GM12875 (cell line): ENCODE data around the gene LMOD3.
A peak's percentile ranks its signal among the peaks of the same experiment; 100 is the strongest.

Experiments
- H3K4me3 ChIP-seq: one replicate; pipeline ENCODE4 v1.5.1; 2011; ENCODE audit warnings: low read depth, low read length, control low read depth
- TF ChIP-seq, protein P1 (sequence below): IDR thresholded peaks from 2 replicates; pipeline ENCODE4 v1.5.1; 2011; ENCODE audit warnings: low read depth, mild to moderate bottlenecking, control low read depth, inconsistent platforms, low read length, moderate library complexity, borderline replicate concordance; ENCODE audit not compliant: insufficient read depth

Gene LMOD3

DNA sequence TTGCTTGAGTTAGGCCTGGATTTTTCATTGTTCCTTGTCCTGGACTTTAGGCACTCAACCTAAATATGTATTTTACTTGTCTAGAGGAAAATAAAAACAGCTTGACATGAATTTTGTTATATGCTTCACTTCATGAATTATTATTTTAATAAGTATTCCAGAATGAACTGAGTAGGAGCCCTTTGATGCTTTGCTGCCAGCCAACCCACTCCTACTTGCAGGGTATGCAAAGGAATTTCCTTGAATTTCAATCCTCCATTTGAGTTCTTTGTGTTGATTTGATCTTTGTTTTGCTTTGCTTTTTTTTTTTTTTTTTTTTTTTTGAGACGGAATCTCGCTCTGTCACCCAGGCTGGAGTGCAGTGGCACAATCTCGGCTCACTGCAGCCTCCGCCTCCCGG lies 26.1 kb downstream of the LMOD3 start:
- TF ChIP-seq, protein P1, sequence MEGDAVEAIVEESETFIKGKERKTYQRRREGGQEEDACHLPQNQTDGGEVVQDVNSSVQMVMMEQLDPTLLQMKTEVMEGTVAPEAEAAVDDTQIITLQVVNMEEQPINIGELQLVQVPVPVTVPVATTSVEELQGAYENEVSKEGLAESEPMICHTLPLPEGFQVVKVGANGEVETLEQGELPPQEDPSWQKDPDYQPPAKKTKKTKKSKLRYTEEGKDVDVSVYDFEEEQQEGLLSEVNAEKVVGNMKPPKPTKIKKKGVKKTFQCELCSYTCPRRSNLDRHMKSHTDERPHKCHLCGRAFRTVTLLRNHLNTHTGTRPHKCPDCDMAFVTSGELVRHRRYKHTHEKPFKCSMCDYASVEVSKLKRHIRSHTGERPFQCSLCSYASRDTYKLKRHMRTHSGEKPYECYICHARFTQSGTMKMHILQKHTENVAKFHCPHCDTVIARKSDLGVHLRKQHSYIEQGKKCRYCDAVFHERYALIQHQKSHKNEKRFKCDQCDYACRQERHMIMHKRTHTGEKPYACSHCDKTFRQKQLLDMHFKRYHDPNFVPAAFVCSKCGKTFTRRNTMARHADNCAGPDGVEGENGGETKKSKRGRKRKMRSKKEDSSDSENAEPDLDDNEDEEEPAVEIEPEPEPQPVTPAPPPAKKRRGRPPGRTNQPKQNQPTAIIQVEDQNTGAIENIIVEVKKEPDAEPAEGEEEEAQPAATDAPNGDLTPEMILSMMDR, result no peak
- H3K4me3 ChIP-seq, result no peak overlapping the region

DNA sequence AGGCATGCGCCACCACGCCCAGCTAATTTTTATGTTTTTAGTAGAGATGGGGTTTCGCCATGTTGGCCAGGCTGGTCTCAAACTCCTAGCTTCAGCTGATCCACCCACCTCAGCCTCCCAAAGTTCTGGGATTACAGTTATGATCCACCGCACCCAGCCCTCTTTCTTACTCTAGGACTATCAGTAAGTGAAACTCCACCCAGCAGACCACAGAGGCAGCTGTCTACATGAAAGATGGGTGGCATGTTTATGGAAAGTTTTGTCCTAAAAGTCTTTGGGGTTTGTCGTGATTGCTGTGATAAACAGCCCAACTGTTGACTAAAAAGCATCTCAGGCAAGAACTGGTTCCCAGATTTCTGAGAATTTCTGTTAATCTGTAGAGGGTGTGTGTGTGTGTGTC lies 26.8 kb downstream of the LMOD3 start:
- TF ChIP-seq, protein P1, result no peak
- H3K4me3 ChIP-seq, result no peak overlapping the region

DNA sequence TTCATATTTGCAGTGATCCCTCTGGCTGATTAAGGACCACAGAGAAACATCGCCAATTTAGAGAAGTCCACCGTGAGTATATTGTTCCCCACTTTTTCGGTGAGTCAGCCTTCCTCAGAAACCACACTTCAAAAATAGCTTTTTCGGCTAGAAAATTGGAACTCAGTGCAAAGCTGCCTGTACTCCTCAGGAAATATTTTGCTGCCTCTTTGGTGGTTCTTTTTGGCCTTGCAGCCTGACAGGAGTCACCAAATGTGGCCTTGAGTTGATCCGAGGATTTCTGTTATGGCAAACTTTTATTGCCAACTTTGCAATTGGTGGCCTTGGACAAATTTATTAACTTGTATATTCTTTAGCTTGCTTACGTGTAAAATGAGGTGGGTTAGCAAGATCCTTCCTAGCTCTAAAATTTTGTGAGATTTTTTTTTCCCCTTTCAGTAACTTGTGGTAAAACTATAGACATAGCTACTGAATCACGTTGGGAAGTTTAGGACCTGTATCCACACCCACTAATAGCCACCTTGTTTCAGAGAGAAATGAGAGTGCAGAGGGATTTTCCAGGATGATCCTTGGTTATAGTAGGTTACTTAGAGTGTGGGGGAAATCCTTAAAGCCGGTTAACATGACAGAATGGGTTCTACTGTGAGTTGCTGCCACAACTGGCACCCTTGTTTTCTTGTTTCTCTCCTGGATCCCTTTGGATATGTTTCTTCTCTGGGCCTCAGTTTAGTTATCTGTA lies 27.8 kb downstream of the LMOD3 start:
- no peak overlapping the region for H3K4me3 ChIP-seq
- TF ChIP-seq, protein P1, result no peak

DNA sequence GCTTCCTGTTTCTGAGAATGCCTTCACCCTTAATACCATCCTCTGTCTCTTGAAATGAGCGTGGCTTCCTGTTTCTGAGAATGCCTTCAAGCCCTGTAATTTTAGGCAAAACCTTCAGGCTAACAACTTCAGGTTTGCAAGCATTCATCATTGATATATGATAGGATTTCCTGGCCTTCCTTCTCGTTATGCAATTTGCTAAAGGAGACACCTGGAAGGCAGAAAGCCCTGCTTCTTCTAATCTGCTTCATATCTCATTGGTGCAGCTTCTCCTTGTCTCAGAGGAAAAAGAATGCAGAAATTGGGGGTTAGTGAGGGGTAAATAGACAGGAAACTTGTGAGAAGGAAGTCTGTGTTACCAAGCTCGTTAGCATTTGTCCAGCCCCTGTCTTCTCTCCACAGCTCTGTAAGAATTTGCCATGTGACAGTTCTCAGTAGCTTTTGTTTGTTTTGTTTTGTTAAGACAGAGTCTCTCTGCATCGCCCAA lies 30.3 kb downstream of the LMOD3 start:
- TF ChIP-seq, protein P1, result no peak
- peak overlapping the region; percentile 26 for H3K4me3 ChIP-seq

DNA sequence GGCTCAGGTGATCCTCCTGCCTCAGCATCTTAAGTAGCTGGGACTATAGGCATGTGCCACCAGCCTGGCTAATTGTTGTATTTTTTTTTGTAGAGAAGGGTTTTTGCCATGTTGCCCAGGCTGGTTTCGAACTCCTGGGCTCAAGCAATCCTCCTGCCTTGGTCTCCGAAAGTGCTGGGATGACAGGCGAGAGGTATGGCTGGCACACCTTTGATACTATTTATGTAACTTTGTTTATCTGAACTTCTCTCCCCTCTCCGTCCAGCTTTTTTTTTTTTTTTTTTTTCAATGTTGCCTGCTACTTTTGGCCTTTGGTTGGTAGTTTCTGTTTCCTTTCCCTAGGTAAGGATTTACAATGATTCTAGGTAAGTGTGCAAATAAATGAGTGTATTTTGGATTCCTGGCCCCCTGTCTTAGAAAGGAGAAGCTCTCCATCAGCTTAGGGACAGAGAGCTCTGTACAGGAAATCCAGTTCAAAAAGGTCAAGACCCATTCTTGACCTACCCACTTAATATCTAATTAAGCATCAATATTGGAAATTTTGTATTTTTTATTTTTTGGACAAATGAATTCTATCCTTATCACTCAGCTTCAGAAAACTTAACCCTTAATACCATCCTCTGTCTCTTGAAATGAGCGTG lies 30.9 kb downstream of the LMOD3 start:
- TF ChIP-seq, protein P1, result no peak
- no peak overlapping the region for H3K4me3 ChIP-seq

DNA sequence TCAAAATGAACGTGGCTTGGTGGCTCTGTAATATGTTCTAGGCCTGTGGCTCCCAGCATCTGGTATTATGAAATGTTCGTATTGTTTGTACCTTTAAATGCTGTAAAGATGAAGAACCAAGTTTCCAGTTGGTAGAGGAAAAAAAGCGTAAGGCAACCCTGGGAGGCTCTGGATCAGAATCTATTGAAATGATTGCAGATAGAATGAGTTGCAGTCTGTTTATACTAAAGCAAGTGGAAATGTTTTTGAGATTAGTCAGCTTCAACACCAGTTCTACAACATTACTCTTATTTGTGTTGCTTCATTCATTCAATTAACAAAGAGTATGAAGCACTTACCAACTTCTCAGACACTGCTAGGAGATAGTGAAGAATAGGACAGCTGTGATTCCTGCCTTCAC lies 32.4 kb downstream of the LMOD3 start:
- TF ChIP-seq, protein P1, result no peak
- H3K4me3 ChIP-seq, result no peak overlapping the region

DNA sequence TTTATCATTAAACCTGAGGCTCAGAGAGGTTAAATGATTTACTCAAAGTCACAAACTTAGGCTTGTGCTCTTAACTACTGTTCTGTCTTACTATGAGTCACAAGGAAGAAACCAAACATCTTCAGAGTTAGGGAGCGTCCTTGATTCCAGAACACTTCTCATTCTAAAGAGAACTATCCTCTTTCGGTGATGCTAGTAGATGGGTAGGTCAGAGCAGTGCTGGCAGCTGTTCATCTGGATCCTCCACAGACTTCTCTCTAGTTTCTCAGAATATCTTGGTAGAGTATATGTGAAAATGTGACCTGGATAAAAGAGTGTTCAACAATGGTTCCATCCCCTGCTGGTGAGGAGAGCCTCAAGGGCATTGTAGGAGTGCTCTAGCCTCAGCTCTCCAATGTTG lies 34.3 kb downstream of the LMOD3 start:
- TF ChIP-seq, protein P1, result no peak

More for the DNA sequence above, 34.3 kb downstream of the LMOD3 start:
- no peak overlapping the region for H3K4me3 ChIP-seq
